ENCODE results near the gene CPTP. TPM values are rescaled to one million over a fixed set of nuclear protein-coding genes. Genes with fewer than 3 reads are reported as not detected.

Gene CPTP
- total RNA-seq, 4 donors from 2014 or later = 15.4 to 44.9 (median 31.5) TPM

GRCh38 chr1:1335792-1336248 is 11.2 kb downstream of the CPTP start:
- Histone ChIP-seq H3K36me3 (peaks cover 27 to 58% (median 52%) of the 10 kb centered on the region in 4 donors), H3K4me3 (no peak overlapping the region), H3K4me1 (peaks cover 5 to 16% (median 10%) of the 10 kb centered on the region in 4 donors), H3K27me3 (no peaks in the 10 kb centered on the region), H3K9me3 (no peaks in the 10 kb centered on the region), H3K27ac (replicated peaks in 1 of 4) (no peak overlapping the region)
- 83% methylated on average over 16 of the region's 21 CpGs for WGBS
- TF ChIP-seq POLR2AphosphoS5 (IDR thresholded peaks at IDR 0.05) (no peak), CTCF (IDR thresholded peaks at IDR 0.05) (no peak)
- no peak for DNase-seq (ENCODE audit: extremely low spot score)
- intact Hi-C loops (cut with DNase I) = no loop called here

GRCh38 chr1:1336446-1336845 is 11.8 kb downstream of the CPTP start:
- Histone ChIP-seq H3K4me1 (peaks cover 0 to 10% (median 3%) of the 10 kb centered on the region in 4 donors), H3K27ac (replicated peaks in 1 of 4) (no peak overlapping the region), H3K27me3 (no peaks in the 10 kb centered on the region), H3K36me3 (peaks cover 27 to 64% (median 59%) of the 10 kb centered on the region in 4 donors), H3K9me3 (no peaks in the 10 kb centered on the region), H3K4me3 (no peak overlapping the region)
- no peak for DNase-seq (ENCODE audit: extremely low spot score)
- 97% methylated on average over 11 of the region's 26 CpGs for WGBS
- intact Hi-C loops (cut with DNase I) = no loop called here
- no peak for TF ChIP-seq CTCF (IDR thresholded peaks at IDR 0.05)
- TF ChIP-seq POLR2A (IDR thresholded peaks at IDR 0.05; ENCODE audit: low read depth) = no peak
- no peak for TF ChIP-seq EP300 (IDR thresholded peaks at IDR 0.05)
- TF ChIP-seq POLR2AphosphoS5 (IDR thresholded peaks at IDR 0.05) = no peak

- Histone ChIP-seq H3K27me3 (no peaks in the 10 kb centered on the region), H3K4me1 (peaks cover 0 to 9% (median 3%) of the 10 kb centered on the region in 4 donors), H3K9me3 (no peaks in the 10 kb centered on the region), H3K27ac (replicated peaks in 1 of 4) (no peak overlapping the region), H3K36me3 (peaks cover 27 to 71% (median 66%) of the 10 kb centered on the region in 4 donors), H3K4me3 (no peak overlapping the region)
- intact Hi-C loops (cut with DNase I) = no loop called here
- TF ChIP-seq CTCF (IDR thresholded peaks at IDR 0.05) = no peak
- no peak for TF ChIP-seq EP300 (IDR thresholded peaks at IDR 0.05)
- TF ChIP-seq POLR2AphosphoS5 (IDR thresholded peaks at IDR 0.05) = no peak
- no peak for TF ChIP-seq POLR2A (IDR thresholded peaks at IDR 0.05; ENCODE audit: low read depth)
- no peak for DNase-seq (ENCODE audit: extremely low spot score)
- 96% methylated on average over 16 of the region's 32 CpGs for WGBS
Observed at GRCh38 chr1:1336931-1337792, 12.6 kb downstream of the CPTP start.

GRCh38 chr1:1337793-1338147 is 13.2 kb downstream of the CPTP start:
- intact Hi-C loops (cut with DNase I) = no loop called here
- Histone ChIP-seq H3K27me3 (no peaks in the 10 kb centered on the region), H3K36me3 (peaks cover 27 to 74% (median 68%) of the 10 kb centered on the region in 4 donors)

More at GRCh38 chr1:1337793-1338147, 13.2 kb downstream of the CPTP start:
- H3K4me3 ChIP-seq = no peak overlapping the region
- 86% methylated on average over 9 of the region's 18 CpGs for WGBS
- H3K27ac ChIP-seq (replicated peaks in 1 of 4) = no peak overlapping the region
- TF ChIP-seq POLR2A (IDR thresholded peaks at IDR 0.05; ENCODE audit: low read depth) = no peak
- TF ChIP-seq CTCF (IDR thresholded peaks at IDR 0.05) = no peak
- TF ChIP-seq POLR2AphosphoS5 (IDR thresholded peaks at IDR 0.05) = no peak
- TF ChIP-seq EP300 (IDR thresholded peaks at IDR 0.05) = no peak
- peaks cover 0 to 9% (median 3%) of the 10 kb centered on the region in 4 donors for H3K4me1 ChIP-seq
- H3K9me3 ChIP-seq = no peaks in the 10 kb centered on the region
- DNase-seq (ENCODE audit: extremely low spot score) = no peak

Measured in esophagus muscularis mucosa (tissue), 4 donors.